Stimulated activated CD4-positive, alpha-beta T cell treated with anti-CD3 and anti-CD28 coated beads, Interleukin-4, amount 100 ng/mL, for 4 hours (primary cell): Measurements from ENCODE around the gene TXNRD2.
"Not testable (repeated sequence)": the region's sequence is repeated elsewhere in the genome, so short reads cannot be mapped to it uniquely, and the experiment has no call there.

ENCODE experiments used
- DNase-seq, 2 experiments: peaks; one replicate each; pipeline ENCODE4 v3.0.0-alpha.2; 2020

Gene TXNRD2

GRCh38 chr22:19841641-19842392 is 99.8 kb downstream of the TXNRD2 start:
- no peak for DNase-seq

- no peak for DNase-seq
Measured at GRCh38 chr22:19840955-19841640, 100.5 kb downstream of the TXNRD2 start.

GRCh38 chr22:19840059-19840458 is 101.6 kb downstream of the TXNRD2 start:
- no peak for DNase-seq

GRCh38 chr22:19837915-19838314 is 103.7 kb downstream of the TXNRD2 start:
- no peak for DNase-seq

- DNase-seq: no peak
Measured at GRCh38 chr22:19836512-19836911, 105.1 kb downstream of the TXNRD2 start.

GRCh38 chr22:19834599-19834998 is 107.0 kb downstream of the TXNRD2 start:
- DNase-seq: no peak

GRCh38 chr22:19833327-19833726 is 108.3 kb downstream of the TXNRD2 start:
- DNase-seq: not testable (repeated sequence)

GRCh38 chr22:19832476-19833108 is 109.0 kb downstream of the TXNRD2 start:
- no peak for DNase-seq

GRCh38 chr22:19831979-19832378 is 109.6 kb downstream of the TXNRD2 start:
- DNase-seq: not testable (repeated sequence)

GRCh38 chr22:19831016-19831415 is 110.6 kb downstream of the TXNRD2 start:
- DNase-seq: no peak

- no peak for DNase-seq
Measured at GRCh38 chr22:19828035-19828401, 113.6 kb downstream of the TXNRD2 start.

GRCh38 chr22:19827341-19828034 is 114.1 kb downstream of the TXNRD2 start:
- no peak for DNase-seq

- DNase-seq: no peak
Measured at GRCh38 chr22:19826619-19826950, 115.0 kb downstream of the TXNRD2 start.

- no peak for DNase-seq
Measured at GRCh38 chr22:19825904-19826618, 115.6 kb downstream of the TXNRD2 start.
